HG03558 (cell line): ENCODE results near the gene FBXL7.
"Not testable (repeated sequence)": the region's sequence is repeated elsewhere in the genome, so short reads cannot be mapped to it uniquely, and the experiment has no call there.

ENCODE experiments used
- ATAC-seq: cut with Tn5 transposase; IDR thresholded peaks from one replicate; pipeline ENCODE4 v1.9.1; 2021; ENCODE audit warnings: moderate number of reproducible peaks; ENCODE audit not compliant: unreplicated experiment; ENCODE audit errors: extremely low read depth

FBXL7 gene

GRCh38 chr5:15837551-15838289 lies 337.7 kb downstream of the FBXL7 start:
- no peak for ATAC-seq

GRCh38 chr5:15844253-15844652 lies 344.3 kb downstream of the FBXL7 start:
- ATAC-seq = no peak

GRCh38 chr5:15844871-15845270 lies 344.9 kb downstream of the FBXL7 start:
- ATAC-seq = no peak

GRCh38 chr5:15850536-15850935 lies 350.6 kb downstream of the FBXL7 start:
- ATAC-seq = no peak

- no peak for ATAC-seq
Observed at GRCh38 chr5:15850939-15851341, 351.0 kb downstream of the FBXL7 start.

GRCh38 chr5:15852217-15852616 lies 352.2 kb downstream of the FBXL7 start:
- no peak for ATAC-seq

- ATAC-seq = no peak
Observed at GRCh38 chr5:15852949-15853348, 353.0 kb downstream of the FBXL7 start.

GRCh38 chr5:15858326-15858725 lies 358.3 kb downstream of the FBXL7 start:
- no peak for ATAC-seq

- ATAC-seq = no peak
Observed at GRCh38 chr5:15864536-15865215, 364.7 kb downstream of the FBXL7 start.

GRCh38 chr5:15872259-15872658 lies 372.3 kb downstream of the FBXL7 start:
- ATAC-seq = not testable (repeated sequence)

GRCh38 chr5:15877914-15878313 lies 377.9 kb downstream of the FBXL7 start:
- ATAC-seq = no peak

- no peak for ATAC-seq
Observed at GRCh38 chr5:15880201-15880600, 380.2 kb downstream of the FBXL7 start.

GRCh38 chr5:15885156-15885555 lies 385.2 kb downstream of the FBXL7 start:
- no peak for ATAC-seq

- no peak for ATAC-seq
Observed at GRCh38 chr5:15886156-15886555, 386.2 kb downstream of the FBXL7 start.

- ATAC-seq = no peak
Observed at GRCh38 chr5:15887093-15887492, 387.1 kb downstream of the FBXL7 start.

- ATAC-seq = no peak
Observed at GRCh38 chr5:15889001-15889400, 389.0 kb downstream of the FBXL7 start.

GRCh38 chr5:15893866-15894265 lies 393.9 kb downstream of the FBXL7 start:
- ATAC-seq = no peak

GRCh38 chr5:15897656-15898055 lies 397.7 kb downstream of the FBXL7 start:
- ATAC-seq = no peak

- ATAC-seq = no peak
Observed at GRCh38 chr5:15898641-15899040, 398.7 kb downstream of the FBXL7 start.

- no peak for ATAC-seq
Observed at GRCh38 chr5:15899481-15899880, 399.5 kb downstream of the FBXL7 start.

GRCh38 chr5:15901151-15901550 lies 401.2 kb downstream of the FBXL7 start:
- no peak for ATAC-seq

GRCh38 chr5:15902066-15902465 lies 402.1 kb downstream of the FBXL7 start:
- ATAC-seq = no peak
